ENCODE measurements around the gene SMC5. TPM values are rescaled to one million over a fixed set of nuclear protein-coding genes. Genes with fewer than 3 reads are reported as not detected.

The SMC5 gene
- total RNA-seq, 4 donors from 2014 or later: 33.1 to 49.4 (median 39.2) TPM

DNA sequence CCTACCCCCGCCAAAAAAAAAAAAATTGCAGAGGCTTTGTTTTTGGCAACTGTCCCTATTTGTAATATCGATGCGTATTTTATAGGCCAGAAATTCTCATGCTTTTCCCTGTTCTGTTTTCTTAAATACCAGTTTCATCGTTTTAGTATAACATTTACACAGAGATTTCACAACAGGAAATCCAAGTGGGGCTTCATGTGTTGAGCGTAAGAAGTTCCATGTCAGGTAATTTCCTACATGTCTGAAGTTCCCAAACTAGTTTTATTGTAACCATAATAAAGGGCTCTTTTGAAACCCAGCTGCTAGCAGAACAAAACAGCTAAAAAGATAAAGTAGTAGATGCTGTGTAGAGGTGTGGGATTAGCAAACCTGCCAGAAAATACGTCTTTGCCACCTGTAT is 4.2 kb downstream of the SMC5 start:
- H3K27ac ChIP-seq: no peak overlapping the region
- peaks cover 6 to 14% of the 10 kb centered on the region in 2 donors for H3K36me3 ChIP-seq
- 73 to 82% methylated on average over 6 of the region's 6 CpGs for WGBS, 2 donors
- no peak overlapping the region for H3K4me3 ChIP-seq (replicated peaks in 1 of 3)
- H3K4me1 ChIP-seq: peaks cover 17 to 19% of the 10 kb centered on the region in 2 donors
- DNase-seq: no peak
- no peak for TF ChIP-seq POLR2A (IDR thresholded peaks at IDR 0.05)
- no peak for TF ChIP-seq CTCF (IDR thresholded peaks at IDR 0.05)
- H3K9me3 ChIP-seq: no peaks in the 10 kb centered on the region
- intact Hi-C loops (cut with DNase I): no loop called here
- H3K27me3 ChIP-seq: no peaks in the 10 kb centered on the region

DNA sequence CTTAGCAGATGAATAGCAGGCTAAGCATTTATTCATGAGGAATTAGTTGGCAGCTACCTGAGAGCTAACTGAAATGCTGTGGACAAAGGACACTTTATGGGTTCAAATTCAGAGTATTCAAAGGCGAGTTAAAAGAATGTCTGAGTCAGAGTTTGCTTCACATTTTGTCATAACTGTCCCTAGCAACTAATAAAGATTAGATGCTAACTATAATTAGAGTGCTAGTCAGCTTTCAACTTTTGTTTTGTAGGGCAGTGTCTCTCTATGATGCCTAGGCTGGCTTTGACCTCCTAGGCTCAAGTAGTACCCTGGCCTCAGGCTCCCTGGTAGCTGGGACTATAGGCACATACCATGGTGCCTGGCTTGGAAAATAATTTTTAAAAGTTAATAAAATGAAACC is 4.6 kb downstream of the SMC5 start:
- DNase-seq: no peak
- Histone ChIP-seq H3K27me3 (no peaks in the 10 kb centered on the region), H3K4me3 (replicated peaks in 1 of 3) (no peak overlapping the region), H3K27ac (no peak overlapping the region), H3K36me3 (peaks cover 6 to 14% of the 10 kb centered on the region in 2 donors), H3K4me1 (peaks cover 15 to 19% of the 10 kb centered on the region in 2 donors), H3K9me3 (no peaks in the 10 kb centered on the region)
- TF ChIP-seq POLR2A (IDR thresholded peaks at IDR 0.05) (no peak), CTCF (IDR thresholded peaks at IDR 0.05) (no peak)
- 88 to 97% methylated on average over 1 of the region's 1 CpG for WGBS, 2 donors
- intact Hi-C loops (cut with DNase I): no loop called here

GRCh38 chr9:70278305-70278704 is 19.5 kb downstream of the SMC5 start:
- H3K27me3 ChIP-seq: no peaks in the 10 kb centered on the region
- 77 to 83% methylated on average over 2 of the region's 2 CpGs for WGBS, 2 donors
- no peak overlapping the region for H3K4me3 ChIP-seq (replicated peaks in 1 of 3)
- DNase-seq: no peak
- no peaks in the 10 kb centered on the region for H3K4me1 ChIP-seq
- H3K9me3 ChIP-seq: no peaks in the 10 kb centered on the region
- H3K27ac ChIP-seq: no peak overlapping the region
- peaks cover 11 to 12% of the 10 kb centered on the region in 2 donors for H3K36me3 ChIP-seq
- TF ChIP-seq CTCF (IDR thresholded peaks at IDR 0.05): no peak
- TF ChIP-seq POLR2A (IDR thresholded peaks at IDR 0.05): no peak
- intact Hi-C loops (cut with DNase I): no loop called here

DNA sequence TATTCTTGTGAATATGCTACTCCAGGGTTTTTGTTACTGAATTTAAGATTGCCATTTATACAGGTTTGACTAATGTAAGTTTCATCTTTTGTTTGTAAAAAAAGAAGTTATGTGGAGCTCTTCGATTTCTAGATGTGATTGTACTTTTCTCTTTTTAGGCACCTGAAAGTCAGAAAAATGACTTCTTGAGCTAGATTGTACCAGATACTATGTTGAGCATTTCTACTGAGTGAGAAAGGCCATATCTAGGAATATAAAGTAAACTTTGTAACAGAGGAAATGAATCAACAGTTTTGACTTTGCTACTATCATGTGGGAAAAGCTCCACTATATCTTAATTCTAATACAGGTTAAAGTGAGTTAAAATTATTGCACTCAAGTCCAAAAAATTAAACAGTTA is 25.1 kb downstream of the SMC5 start:
- 90 to 96% methylated on average over 1 of the region's 1 CpG for WGBS, 2 donors
- no peaks in the 10 kb centered on the region for H3K4me1 ChIP-seq
- H3K27ac ChIP-seq: no peak overlapping the region
- intact Hi-C loops (cut with DNase I): no loop called here
- DNase-seq: no peak
- no peaks in the 10 kb centered on the region for H3K27me3 ChIP-seq
- TF ChIP-seq POLR2A (IDR thresholded peaks at IDR 0.05) (no peak), CTCF (IDR thresholded peaks at IDR 0.05) (no peak)
- no peaks in the 10 kb centered on the region for H3K9me3 ChIP-seq
- peaks cover 11 to 19% of the 10 kb centered on the region in 2 donors for H3K36me3 ChIP-seq
- no peak overlapping the region for H3K4me3 ChIP-seq (replicated peaks in 1 of 3)

DNA sequence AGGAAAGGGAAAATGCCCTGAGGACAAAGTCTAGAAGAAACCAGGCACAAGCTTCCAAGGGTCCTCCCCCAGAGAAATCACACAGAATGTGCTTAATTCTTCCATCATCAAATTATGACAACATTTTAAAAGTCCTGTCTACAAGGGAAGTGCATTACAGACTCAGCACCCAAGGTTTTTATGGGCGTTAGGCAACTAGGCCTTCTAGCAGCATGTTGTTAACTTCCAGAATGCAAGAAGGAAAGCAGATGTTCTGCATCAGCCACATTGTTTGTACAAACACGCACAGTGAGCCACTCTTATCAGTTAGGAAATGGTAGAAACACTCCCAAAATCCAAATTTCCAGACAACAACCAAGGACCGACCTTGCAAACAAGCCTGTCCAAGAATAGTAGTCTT is 26.5 kb downstream of the SMC5 start:
- DNase-seq: no peak
- H3K4me1 ChIP-seq: no peaks in the 10 kb centered on the region
- no peaks in the 10 kb centered on the region for H3K27me3 ChIP-seq
- intact Hi-C loops (cut with DNase I): no loop called here
- no peak overlapping the region for H3K27ac ChIP-seq
- peaks cover 11 to 19% of the 10 kb centered on the region in 2 donors for H3K36me3 ChIP-seq
- no peak overlapping the region for H3K4me3 ChIP-seq (replicated peaks in 1 of 3)
- no peaks in the 10 kb centered on the region for H3K9me3 ChIP-seq
- no peak for TF ChIP-seq CTCF (IDR thresholded peaks at IDR 0.05)
- no peak for TF ChIP-seq POLR2A (IDR thresholded peaks at IDR 0.05)
- 80 to 85% methylated on average over 3 of the region's 3 CpGs for WGBS, 2 donors
